A549 (cell line): Measurements from ENCODE around the gene CHID1. TPM values are rescaled to one million over a fixed set of nuclear protein-coding genes. Genes with fewer than 3 reads are reported as not detected.

ENCODE experiments used
- ATAC-seq, 2 experiments: fragments of 200-7000 bp in 1 of 2; fragments of >200 bp in 1 of 2; cut with Nextera tagmentation in 1 of 2; cut with Tn5 transposase in 1 of 2; 3 replicates each; pipeline versions ENCODE4 v1.8.0 to v1.9.1; 2018 to 2020; ENCODE audit warnings: mild to moderate bottlenecking in 1 of 2, moderate library complexity in 1 of 2
- CTCF ChIA-PET: fragments of 300-600 bp; sonication (Branson Sonifier 250); formaldehyde crosslinking; extraction: SDS; loops from one replicate; lab custom pipeline; 2021; ENCODE audit warnings: antibody characterized with exemption, inconsistent platforms; lab: Yijun Ruan, JAX
- POLR2A ChIA-PET: fragments of 350-600 bp; formaldehyde crosslinking; extraction: SDS; loops from one replicate; lab custom pipeline; 2021; ENCODE audit warnings: antibody characterized with exemption, inconsistent platforms; lab: Yijun Ruan, JAX
- DNase-seq, 2 experiments: peaks; one replicate each; pipeline versions ENCODE4 v3.0.0 to v3.0.0-alpha.2; 2011 to 2016; ENCODE audit warnings: low read depth in 1 of 2, low spot score in 1 of 2
- FAIRE-seq: peaks from 2 replicates; lab custom pipeline; 2011; peaks lifted over from hg19 to GRCh38; lab: Jason Lieb, UNC
- H3K27ac ChIP-seq, 2 experiments: fragments of >200 bp; sonication (Bioruptor Twin); formaldehyde crosslinking; 3 replicates each; pipeline ENCODE4 v1.5.1; 2016 to 2017
- H3K4me1 ChIP-seq: fragments of >200 bp; sonication (Bioruptor Twin); formaldehyde crosslinking; 3 replicates; pipeline ENCODE4 v1.6.1; 2016
- H3K4me2 ChIP-seq: fragments of >200 bp; sonication (Bioruptor Twin); formaldehyde crosslinking; 3 replicates; pipeline ENCODE4 v1.6.1; 2016
- H3K4me3 ChIP-seq: fragments of >200 bp; sonication (Bioruptor Twin); formaldehyde crosslinking; 3 replicates; pipeline ENCODE4 v1.5.1; 2016
- H3K9me3 ChIP-seq: fragments of >200 bp; sonication (Bioruptor Twin); formaldehyde crosslinking; 3 replicates; pipeline ENCODE4 v1.6.1; 2016
- BHLHE40 ChIP-seq: IDR thresholded peaks from 2 replicates; pipeline ENCODE4 v1.6.1; 2012; ENCODE audit warnings: low read depth, low read length, inconsistent platforms
- EP300 ChIP-seq, 2 experiments: fragments of >200 bp; sonication (Bioruptor Twin); formaldehyde crosslinking; IDR thresholded peaks; 2 replicates in 1 of 2; 3 replicates in 1 of 2; pipeline ENCODE4 v1.6.1; 2016 to 2017
- FOSL2 ChIP-seq, 2 experiments: fragments of 450-650 bp in 1 of 2; fragments of >200 bp in 1 of 2; sonication (Bioruptor Twin) in 1 of 2; formaldehyde crosslinking; IDR thresholded peaks; 2 replicates each; pipeline versions ENCODE4 v1.5.0 to v1.6.1; 2016 to 2020; ENCODE audit warnings: mild to moderate bottlenecking in 1 of 2, moderate library complexity in 1 of 2
- GATA3 ChIP-seq: IDR thresholded peaks from 2 replicates; pipeline ENCODE4 v1.6.1; 2012; ENCODE audit warnings: borderline replicate concordance
- HOXA7 ChIP-seq: fragments of 250-450 bp; sonication (Bioruptor Pico); IDR thresholded peaks from 2 replicates; pipeline ENCODE4 v1.5.0; 2020; ENCODE audit warnings: mild to moderate bottlenecking, moderate library complexity
- JUN ChIP-seq, 2 experiments: fragments of >200 bp; sonication (Bioruptor Twin); formaldehyde crosslinking; IDR thresholded peaks; 2 replicates in 1 of 2; 3 replicates in 1 of 2; pipeline ENCODE4 v1.6.1; 2016 to 2017
- MAFK ChIP-seq: fragments of 450-650 bp; IDR thresholded peaks from 2 replicates; pipeline ENCODE4 v1.6.1; 2014; ENCODE audit not compliant: partially characterized antibody
- MAX ChIP-seq: IDR thresholded peaks from 2 replicates; pipeline ENCODE4 v1.6.1; 2012
- MYC ChIP-seq: IDR thresholded peaks from 2 replicates; pipeline ENCODE4 v1.6.1; 2012; ENCODE audit warnings: mild to moderate bottlenecking, inconsistent platforms, low read length, improper control_type of control experiment, borderline replicate concordance
- PHF8 ChIP-seq: fragments of 200-600 bp; sonication (generic); IDR thresholded peaks from 2 replicates; pipeline ENCODE4 v1.6.1; 2016; ENCODE audit warnings: low read depth, mild to moderate bottlenecking, antibody characterized with exemption, moderate library complexity, borderline replicate concordance
- POLR2A ChIP-seq: IDR thresholded peaks from 2 replicates; pipeline ENCODE4 v1.6.1; 2012; ENCODE audit warnings: mild to moderate bottlenecking, low read length
- POLR2AphosphoS2 ChIP-seq: conservative IDR thresholded peaks from 2 replicates; pipeline ENCODE4 v1.6.1; 2012; ENCODE audit warnings: low read length, improper control_type of control experiment, inconsistent platforms
- RAD21 ChIP-seq, 2 experiments: fragments of >200 bp in 1 of 2; sonication (Bioruptor Twin) in 1 of 2; formaldehyde crosslinking in 1 of 2; IDR thresholded peaks in 1 of 2; conservative IDR thresholded peaks in 1 of 2; 2 replicates in 1 of 2; 3 replicates in 1 of 2; pipeline ENCODE4 v1.6.1; 2012 to 2018; ENCODE audit warnings: inconsistent platforms in 1 of 2
- REST ChIP-seq: fragments of 200-600 bp; sonication (generic); IDR thresholded peaks from 2 replicates; pipeline ENCODE4 v1.6.1; 2016; ENCODE audit warnings: antibody characterized with exemption, mild to moderate bottlenecking, moderate library complexity
- TFCP2L1 ChIP-seq: fragments of 250-450 bp; sonication (Bioruptor Pico); IDR thresholded peaks from 2 replicates; pipeline ENCODE4 v1.5.0; 2021; ENCODE audit warnings: mild to moderate bottlenecking
- TP53 ChIP-seq: fragments of 250-450 bp; sonication (Bioruptor Pico); IDR thresholded peaks from 2 replicates; pipeline ENCODE4 v1.5.0; 2021; ENCODE audit warnings: mild to moderate bottlenecking, moderate library complexity
- WGBS: methylation state at CpG from one replicate; pipeline ENCODE4 v1.1.6; 2017; ENCODE audit errors: missing lambda C conversion rate; 5-methylcytosine and 5-hydroxymethylcytosine counted together
- polyA plus RNA-seq, 4 experiments: library from polyadenylated mRNA; depleted of rRNA in 3 of 4; stranded (reverse); fragments of >200 nt; fragmentation: RNase III in 1 of 4; extraction: RNeasy Plus Mini Kit Qiagen cat#74134 plus additional on column Dnase treatment in 1 of 4; gene quantifications; 2 replicates in 3 of 4; 3 replicates in 1 of 4; pipeline ENCODE4 v1.2.3, GENCODE V29; 2011 to 2017
- TF ChIP-seq, protein P1 (sequence below): fragments of >200 bp; sonication (Bioruptor Twin); formaldehyde crosslinking; IDR thresholded peaks from 3 replicates; pipeline ENCODE4 v1.6.1; 2016
- TF ChIP-seq, protein P2 (sequence below): IDR thresholded peaks from 2 replicates; pipeline ENCODE4 v1.6.1; 2012

The CHID1 gene
- polyA plus RNA-seq, 2 of the 4 experiments (the other 2 are of a cell fraction), result 53.8 to 70.6 TPM

- TF ChIP-seq REST, result peak; percentile 74
Measured at GRCh38 chr11:843818-844692, 66.6 kb downstream of the CHID1 start (continued).

DNA sequence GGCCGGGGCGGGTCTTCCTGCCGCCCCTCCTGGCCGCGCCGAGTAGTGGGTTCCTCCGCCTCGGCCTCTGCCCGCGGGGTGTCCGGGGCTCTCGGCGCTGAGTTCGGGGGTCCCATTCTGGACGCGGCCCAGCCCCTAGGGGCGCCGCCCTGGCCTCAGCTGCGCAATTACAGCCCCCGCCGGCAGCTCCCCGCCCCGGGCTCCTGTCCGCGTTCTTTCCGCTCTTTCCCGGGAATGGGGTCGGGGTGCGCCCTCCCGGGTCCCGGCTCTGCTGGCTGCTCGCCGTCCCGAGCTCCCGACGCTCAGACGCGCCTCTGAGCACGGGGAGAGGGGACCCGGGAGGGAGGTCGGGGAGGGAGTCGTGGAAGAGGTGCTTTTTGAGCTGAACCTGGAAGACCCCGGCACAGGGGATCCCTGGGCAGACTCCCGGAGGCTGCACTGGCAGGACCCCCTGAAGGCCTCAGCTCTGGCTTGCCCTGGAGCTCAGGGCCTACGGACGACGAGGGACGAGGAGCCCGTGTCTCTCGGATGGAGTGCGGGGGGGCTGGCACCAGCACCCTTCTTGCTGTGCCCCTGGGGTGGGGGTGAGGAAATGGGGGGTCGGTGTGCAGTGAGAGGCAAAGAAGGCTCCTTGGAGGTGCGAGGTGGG, 67.4 kb downstream of the CHID1 start:
- WGBS, result 7% methylated on average over 3 of the region's 53 CpGs
- DNase-seq (no peak), ATAC-seq (no peak), FAIRE-seq (no peak)
- ChIA-PET POLR2A (interaction anchor here (0.7 to 3.9 kb wide), 5 partner anchors 10 to 34 kb away, joined by 3 to 47 read pairs (median 7); partner anchors contain the start of genes CD151, PNPLA2 and RPLP2), CTCF (interaction anchor here (0.6 to 1.5 kb wide), 4 partner anchors 11 to 269 kb away, joined by 3 to 6 read pairs (median 4); no protein-coding TSS in a partner anchor)
- H3K9me3 ChIP-seq, result no peaks in the 10 kb centered on the region
- TF ChIP-seq PHF8 (0 out of 2 replicates have a peak, but pooled peaks have one; percentile 12), BHLHE40 (no peak), FOSL2 (IDR thresholded peaks at IDR 0.05) (no peak), FOSL2 (CRISPR knock-in tag; IDR thresholded peaks at IDR 0.05) (no peak), HOXA7 (CRISPR knock-in tag) (no peak), TFCP2L1 (peak; percentile 40; the same call in 1 of the 2 replicates), RAD21 (conservative IDR thresholded peaks at IDR 0.05 in 1 of 2, IDR thresholded peaks at IDR 0.05 in 1 of 2) (no peak)
- peak overlapping the region; percentile 92 for H3K4me2 ChIP-seq
- peaks cover 63% of the 10 kb centered on the region for H3K4me1 ChIP-seq
- peak overlapping the region; percentile 100 for H3K4me3 ChIP-seq
- peak overlapping the region; percentile 99 for H3K27ac ChIP-seq

DNA sequence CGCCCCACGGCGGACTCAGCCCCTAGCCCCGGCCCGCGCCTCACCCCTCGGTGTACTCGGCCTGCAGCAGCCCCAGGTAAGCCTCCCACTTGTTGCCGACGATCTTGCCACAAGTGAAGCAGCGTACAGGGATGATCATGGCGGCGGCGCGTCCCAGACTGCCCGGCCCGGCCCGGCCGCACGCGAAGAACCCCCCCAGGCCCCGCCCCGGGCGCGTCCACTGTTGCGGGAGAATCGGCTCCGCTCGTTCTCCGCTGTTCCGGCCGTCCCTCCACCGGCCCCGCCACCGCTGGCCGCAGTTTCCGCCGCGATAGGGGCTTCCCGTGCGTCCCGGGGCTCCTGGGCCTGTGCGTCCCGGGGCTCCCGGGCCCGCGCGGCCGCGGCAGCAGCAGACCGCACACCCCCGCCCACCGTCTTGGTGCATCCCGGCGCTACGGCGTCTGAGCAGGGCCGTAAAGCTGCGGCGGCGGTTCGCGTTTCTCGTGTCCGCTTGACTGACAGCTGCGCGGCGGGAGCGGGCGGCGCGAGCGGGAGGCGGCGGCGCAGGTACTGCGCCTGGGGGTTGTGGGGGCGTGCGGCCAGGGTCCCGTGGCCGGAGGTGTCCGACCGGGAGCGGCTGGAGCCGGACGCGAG, 68.1 kb downstream of the CHID1 start, which contains the start of the genes POLR2L and TSPAN4:
Gene POLR2L, minus strand, starts transcription at position 160 of the 633 bp plus-strand sequence. Its CDS starts 21 bp downstream, at position 139.
Gene TSPAN4, plus strand, starts transcription at position 483 of the 633 bp plus-strand sequence. CDS start 7,453 bp downstream, outside the sequence.
- ChIA-PET POLR2A (interaction anchor here (0.7 to 3.9 kb wide), 5 partner anchors 9 to 33 kb away, joined by 3 to 47 read pairs (median 7); partner anchors contain the start of genes CD151, PNPLA2 and RPLP2), CTCF (interaction anchor here (1.0 to 1.5 kb wide), 2 partner anchors 12 to 209 kb away, joined by 4 to 6 read pairs; no protein-coding TSS in a partner anchor)
- WGBS, result under 1% methylated on average over 19 of the region's 87 CpGs
- peak in 1 of 2 experiments; percentile 94 for DNase-seq
- Histone ChIP-seq H3K4me3 (peak within 1 kb of the TSS; percentile 100), H3K4me2 (peak within 1 kb of the TSS; percentile 92), H3K27ac (peak within 1 kb of the TSS; percentile 99), H3K9me3 (no peaks in the 10 kb centered on the region), H3K4me1 (peaks cover 63% of the 10 kb centered on the region)
- FAIRE-seq, result no peak
- TF ChIP-seq MYC, result no peak
- TF ChIP-seq, protein P1, sequence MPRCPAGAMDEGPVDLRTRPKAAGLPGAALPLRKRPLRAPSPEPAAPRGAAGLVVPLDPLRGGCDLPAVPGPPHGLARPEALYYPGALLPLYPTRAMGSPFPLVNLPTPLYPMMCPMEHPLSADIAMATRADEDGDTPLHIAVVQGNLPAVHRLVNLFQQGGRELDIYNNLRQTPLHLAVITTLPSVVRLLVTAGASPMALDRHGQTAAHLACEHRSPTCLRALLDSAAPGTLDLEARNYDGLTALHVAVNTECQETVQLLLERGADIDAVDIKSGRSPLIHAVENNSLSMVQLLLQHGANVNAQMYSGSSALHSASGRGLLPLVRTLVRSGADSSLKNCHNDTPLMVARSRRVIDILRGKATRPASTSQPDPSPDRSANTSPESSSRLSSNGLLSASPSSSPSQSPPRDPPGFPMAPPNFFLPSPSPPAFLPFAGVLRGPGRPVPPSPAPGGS, result peak; percentile 93
- no peak for TF ChIP-seq MAFK
- TF ChIP-seq BHLHE40, result peak; percentile 45
- peak; percentile 98 for TF ChIP-seq POLR2A
- TF ChIP-seq EP300 (IDR thresholded peaks at IDR 0.05), result peak in 1 of 2 experiments; percentile 33; a peak in 1 of 5 replicates
- peak; percentile 91 for TF ChIP-seq MAX
- TF ChIP-seq, protein P2, sequence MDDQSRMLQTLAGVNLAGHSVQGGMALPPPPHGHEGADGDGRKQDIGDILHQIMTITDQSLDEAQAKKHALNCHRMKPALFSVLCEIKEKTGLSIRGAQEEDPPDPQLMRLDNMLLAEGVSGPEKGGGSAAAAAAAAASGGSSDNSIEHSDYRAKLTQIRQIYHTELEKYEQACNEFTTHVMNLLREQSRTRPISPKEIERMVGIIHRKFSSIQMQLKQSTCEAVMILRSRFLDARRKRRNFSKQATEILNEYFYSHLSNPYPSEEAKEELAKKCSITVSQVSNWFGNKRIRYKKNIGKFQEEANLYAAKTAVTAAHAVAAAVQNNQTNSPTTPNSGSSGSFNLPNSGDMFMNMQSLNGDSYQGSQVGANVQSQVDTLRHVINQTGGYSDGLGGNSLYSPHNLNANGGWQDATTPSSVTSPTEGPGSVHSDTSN, result peak; percentile 94
- no peak for TF ChIP-seq TP53 (CRISPR knock-in tag)
- peak; percentile 90; the same call in 1 of the 2 replicates for TF ChIP-seq PHF8
- TF ChIP-seq JUN (IDR thresholded peaks at IDR 0.05), result peak; percentile 88 to 99; a peak in 4 of 5 replicates
- TF ChIP-seq GATA3, result peak; percentile 84
- TF ChIP-seq POLR2AphosphoS2, result peak; percentile 98
- peak; percentile 0 to 1; a peak in 1 of 6 replicates for ATAC-seq
